ENCODE results near the gene ALX3. TPM values are rescaled to one million over a fixed set of nuclear protein-coding genes. Genes with fewer than 3 reads are reported as not detected.

The ALX3 gene
- total RNA-seq, 1 experiment from 2014 or later = not detected

- H3K9me3 Mint-ChIP-seq (ENCODE audit: unreplicated experiment) = no peaks in the 10 kb centered on the region
- DNase-seq (ENCODE audit: unreplicated experiment) = no peak
- intact Hi-C loops (cut with micrococcal nuclease) = no loop called here
- POLR2A ChIA-PET = no interaction called here
- TF ChIP-seq, protein P1, sequence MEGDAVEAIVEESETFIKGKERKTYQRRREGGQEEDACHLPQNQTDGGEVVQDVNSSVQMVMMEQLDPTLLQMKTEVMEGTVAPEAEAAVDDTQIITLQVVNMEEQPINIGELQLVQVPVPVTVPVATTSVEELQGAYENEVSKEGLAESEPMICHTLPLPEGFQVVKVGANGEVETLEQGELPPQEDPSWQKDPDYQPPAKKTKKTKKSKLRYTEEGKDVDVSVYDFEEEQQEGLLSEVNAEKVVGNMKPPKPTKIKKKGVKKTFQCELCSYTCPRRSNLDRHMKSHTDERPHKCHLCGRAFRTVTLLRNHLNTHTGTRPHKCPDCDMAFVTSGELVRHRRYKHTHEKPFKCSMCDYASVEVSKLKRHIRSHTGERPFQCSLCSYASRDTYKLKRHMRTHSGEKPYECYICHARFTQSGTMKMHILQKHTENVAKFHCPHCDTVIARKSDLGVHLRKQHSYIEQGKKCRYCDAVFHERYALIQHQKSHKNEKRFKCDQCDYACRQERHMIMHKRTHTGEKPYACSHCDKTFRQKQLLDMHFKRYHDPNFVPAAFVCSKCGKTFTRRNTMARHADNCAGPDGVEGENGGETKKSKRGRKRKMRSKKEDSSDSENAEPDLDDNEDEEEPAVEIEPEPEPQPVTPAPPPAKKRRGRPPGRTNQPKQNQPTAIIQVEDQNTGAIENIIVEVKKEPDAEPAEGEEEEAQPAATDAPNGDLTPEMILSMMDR (IDR thresholded peaks at IDR 0.05; ENCODE audit: unreplicated experiment) = no peak
- no peak overlapping the region for H3K4me3 Mint-ChIP-seq (ENCODE audit: unreplicated experiment)
- H3K27ac Mint-ChIP-seq (ENCODE audit: low read depth, unreplicated experiment) = no peak overlapping the region
- peaks cover 69% of the 10 kb centered on the region for H3K27me3 Mint-ChIP-seq (ENCODE audit: insufficient read depth, unreplicated experiment)
- BruUV-seq (replicated peaks) = no TSS peak
- peaks cover 6% of the 10 kb centered on the region for H3K36me3 Mint-ChIP-seq (ENCODE audit: insufficient read depth, unreplicated experiment)
- H3K4me1 Mint-ChIP-seq (ENCODE audit: insufficient read depth, unreplicated experiment) = no peaks in the 10 kb centered on the region
- CTCF ChIA-PET = interaction anchor here (0.5 to 2.8 kb wide), 6 partner anchors 9 to 574 kb away, joined by 3 to 9 read pairs (median 4); no protein-coding TSS in a partner anchor
Observed at GRCh38 chr1:110114173-110114572, 43.7 kb upstream of the ALX3 start.

- no peak for DNase-seq (ENCODE audit: unreplicated experiment)
- H3K36me3 Mint-ChIP-seq (ENCODE audit: insufficient read depth, unreplicated experiment) = peaks cover 6% of the 10 kb centered on the region
- H3K4me1 Mint-ChIP-seq (ENCODE audit: insufficient read depth, unreplicated experiment) = no peaks in the 10 kb centered on the region
- intact Hi-C loops (cut with micrococcal nuclease) = no loop called here
- ChIA-PET CTCF (interaction anchor here (0.7 to 2.8 kb wide), 6 partner anchors 8 to 483 kb away, joined by 3 to 9 read pairs (median 4); no protein-coding TSS in a partner anchor), POLR2A (no interaction called here)
- no peak overlapping the region for H3K4me3 Mint-ChIP-seq (ENCODE audit: unreplicated experiment)
- BruUV-seq (replicated peaks) = no TSS peak
- H3K9me3 Mint-ChIP-seq (ENCODE audit: unreplicated experiment) = no peaks in the 10 kb centered on the region
- no peak overlapping the region for H3K27ac Mint-ChIP-seq (ENCODE audit: low read depth, unreplicated experiment)
- H3K27me3 Mint-ChIP-seq (ENCODE audit: insufficient read depth, unreplicated experiment) = peaks cover 75% of the 10 kb centered on the region
- TF ChIP-seq, protein P1 (IDR thresholded peaks at IDR 0.05; ENCODE audit: unreplicated experiment) = no peak
Observed at GRCh38 chr1:110113551-110113950, 43.1 kb upstream of the ALX3 start.

GRCh38 chr1:110112656-110113055 lies 42.2 kb upstream of the ALX3 start:
- Mint-ChIP-seq H3K36me3 (ENCODE audit: insufficient read depth, unreplicated experiment) (peaks cover 6% of the 10 kb centered on the region), H3K4me3 (ENCODE audit: unreplicated experiment) (no peak overlapping the region), H3K27ac (ENCODE audit: low read depth, unreplicated experiment) (no peak overlapping the region), H3K9me3 (ENCODE audit: unreplicated experiment) (no peaks in the 10 kb centered on the region), H3K27me3 (ENCODE audit: insufficient read depth, unreplicated experiment) (peaks cover 84% of the 10 kb centered on the region), H3K4me1 (ENCODE audit: insufficient read depth, unreplicated experiment) (no peaks in the 10 kb centered on the region)
- POLR2A ChIA-PET = interaction anchor here (0.7 to 0.8 kb wide), 2 partner anchors 87 to 456 kb away, joined by 3 to 4 read pairs; no protein-coding TSS in a partner anchor
- TF ChIP-seq, protein P1 (IDR thresholded peaks at IDR 0.05; ENCODE audit: unreplicated experiment) = no peak
- no peak for DNase-seq (ENCODE audit: unreplicated experiment)
- CTCF ChIA-PET = interaction anchor here (0.9 to 2.8 kb wide), 4 partner anchors 16 to 81 kb away, joined by 3 to 10 read pairs (median 8); no protein-coding TSS in a partner anchor
- BruUV-seq (replicated peaks) = no TSS peak
- intact Hi-C loops (cut with micrococcal nuclease) = no loop called here

DNA sequence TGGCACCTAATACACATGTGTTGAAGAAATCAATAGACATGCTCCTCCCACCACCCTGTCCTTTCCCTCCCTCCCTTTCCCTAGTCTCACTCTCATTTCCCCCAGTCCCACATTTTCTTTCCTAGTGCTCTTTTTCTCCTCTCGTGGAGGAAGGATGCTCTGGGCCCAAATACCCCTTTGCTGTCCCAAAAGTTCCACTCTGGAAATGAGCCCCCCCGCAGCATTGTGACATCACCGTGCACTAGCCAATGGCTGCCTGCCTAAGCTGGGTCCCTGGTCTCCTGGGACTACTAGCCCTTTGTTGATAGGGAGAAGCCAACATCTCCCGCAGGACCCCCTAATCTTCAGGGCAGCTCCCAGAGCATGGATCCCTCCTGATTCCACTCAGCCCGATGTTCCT lies 41.7 kb upstream of the ALX3 start, which contains the start of gene UBL4B:
Gene UBL4B (plus strand): TSS at position 301 of the 400 bp plus-strand sequence. CDS start 92 bp downstream, at position 393.
- POLR2A ChIA-PET = interaction anchor here (0.7 kb wide), 1 partner anchor 88 kb away, joined by 3 read pairs; no protein-coding TSS in a partner anchor
- no TSS peak for BruUV-seq (replicated peaks)
- DNase-seq (ENCODE audit: unreplicated experiment) = no peak
- H3K4me1 Mint-ChIP-seq (ENCODE audit: insufficient read depth, unreplicated experiment) = no peaks in the 10 kb centered on the region
- intact Hi-C loops (cut with micrococcal nuclease) = no loop called here
- peaks cover 85% of the 10 kb centered on the region for H3K27me3 Mint-ChIP-seq (ENCODE audit: insufficient read depth, unreplicated experiment)
- CTCF ChIA-PET = interaction anchor here (1.8 to 2.8 kb wide), 2 partner anchors 24 to 58 kb away, joined by 9 to 10 read pairs; no protein-coding TSS in a partner anchor
- no peaks in the 10 kb centered on the region for H3K9me3 Mint-ChIP-seq (ENCODE audit: unreplicated experiment)
- H3K36me3 Mint-ChIP-seq (ENCODE audit: insufficient read depth, unreplicated experiment) = peaks cover 6% of the 10 kb centered on the region
- no peak within 1 kb of the TSS for H3K4me3 Mint-ChIP-seq (ENCODE audit: unreplicated experiment)
- no peak within 1 kb of the TSS for H3K27ac Mint-ChIP-seq (ENCODE audit: low read depth, unreplicated experiment)
- TF ChIP-seq, protein P1 (IDR thresholded peaks at IDR 0.05; ENCODE audit: unreplicated experiment) = no peak

All from MCF 10A (cell line).